K562 (cell line): Measurements from ENCODE around the gene EFCAB8. TPM values are rescaled to one million over a fixed set of nuclear protein-coding genes. Genes with fewer than 3 reads are reported as not detected.

ENCODE experiments used
- ATAC-seq: fragments of 200-7000 bp; cut with Tn5 transposase; 3 replicates; pipeline ENCODE4 v1.9.1; 2020; ENCODE audit warnings: moderate library complexity
- BruUV-seq: library from RNA; stranded (reverse); fragments of 400-500 nt; replicated peaks from 2 replicates; lab custom pipeline; 2021; lab: Mats Ljungman, UMichigan
- CTCF ChIA-PET: fragments of 300-600 bp; formaldehyde crosslinking; extraction: SDS; loops from one replicate; lab custom pipeline; 2021; ENCODE audit warnings: low intra/inter-chr PET ratio; lab: Yijun Ruan, JAX
- POLR2A ChIA-PET: fragments of 300-600, 350-650 bp; sonication (Branson Sonifier 250); formaldehyde crosslinking; extraction: SDS; loops from one replicate; lab custom pipeline; 2021; ENCODE audit warnings: antibody characterized with exemption, inconsistent platforms; lab: Yijun Ruan, JAX
- DNase-seq, 4 experiments: peaks; one replicate each; pipeline versions ENCODE4 v3.0.0 to v3.0.0-alpha.2; 2011 to 2018; ENCODE audit warnings: low spot score in 3 of 4, mixed read lengths in 3 of 4; ENCODE audit errors: extremely low read depth in 1 of 4
- FAIRE-seq: peaks from 2 replicates; lab custom pipeline; 2011; peaks lifted over from hg19 to GRCh38; lab: Jason Lieb, UNC
- H2AFZ ChIP-seq: 2 replicates; pipeline ENCODE4 v1.6.0; 2011; ENCODE audit warnings: low read depth, low read length, control low read depth, inconsistent platforms
- H3K27ac ChIP-seq: fragments of 200-600 bp; 3 replicates; pipeline ENCODE4 v1.8.0; 2011; ENCODE audit warnings: low read depth, mild to moderate bottlenecking, control low read depth, inconsistent platforms, low read length, moderate library complexity, mixed read lengths; ENCODE audit errors: extremely low read depth
- H3K27me3 ChIP-seq, 2 experiments: fragments of 300-600 bp in 1 of 2; 2 replicates in 1 of 2; 3 replicates in 1 of 2; pipeline versions ENCODE4 v1.6.0 to v1.8.0; 2011; ENCODE audit warnings: inconsistent platforms in 2 of 2, low read length in 2 of 2, mild to moderate bottlenecking in 1 of 2, mixed read lengths in 1 of 2, moderate library complexity in 1 of 2; ENCODE audit not compliant: control insufficient read depth in 2 of 2, insufficient read depth in 2 of 2
- H3K36me3 ChIP-seq: fragments of 300-600 bp; 3 replicates; pipeline ENCODE4 v1.8.0; 2011; ENCODE audit warnings: mild to moderate bottlenecking, low read length, inconsistent platforms; ENCODE audit not compliant: control insufficient read depth, insufficient read depth
- H3K4me1 ChIP-seq, 2 experiments: fragments of 200-600 bp in 1 of 2; replicated peaks in 1 of 2; 2 replicates in 1 of 2; 3 replicates in 1 of 2; pipeline versions ENCODE4 v1.5.1 to v1.8.0; 2011; ENCODE audit warnings: inconsistent platforms in 2 of 2, low read length in 2 of 2, mild to moderate bottlenecking in 1 of 2, mixed read lengths in 1 of 2, moderate library complexity in 1 of 2; ENCODE audit not compliant: control insufficient read depth in 2 of 2, insufficient read depth in 2 of 2
- H3K4me2 ChIP-seq: 2 replicates; pipeline ENCODE4 v1.6.1; 2011; ENCODE audit warnings: low read length, control low read depth, inconsistent platforms, mixed read lengths; ENCODE audit not compliant: insufficient read depth
- H3K4me3 ChIP-seq: fragments of 200-600 bp; sonication (generic), shearing (Covaris generic); 2 replicates; pipeline ENCODE4 v1.5.1; 2016; ENCODE audit warnings: control low read depth, inconsistent platforms
- H3K79me2 ChIP-seq: fragments of 200-600 bp; 3 replicates; pipeline ENCODE4 v1.8.0; 2011; ENCODE audit warnings: low read length, inconsistent platforms; ENCODE audit not compliant: control insufficient read depth, insufficient read depth
- H3K9ac ChIP-seq, 2 experiments: 2 replicates each; pipeline versions ENCODE4 v1.6.0 to v1.6.1; 2011; ENCODE audit warnings: low read depth in 2 of 2, low read length in 2 of 2, control low read depth in 1 of 2, inconsistent platforms in 1 of 2, mild to moderate bottlenecking in 1 of 2, mixed read lengths in 1 of 2; ENCODE audit not compliant: insufficient read depth in 1 of 2
- H3K9me1 ChIP-seq: one replicate; pipeline ENCODE4 v1.6.0; 2011; ENCODE audit warnings: inconsistent platforms, mild to moderate bottlenecking, low read length, moderate library complexity; ENCODE audit not compliant: control insufficient read depth, insufficient read depth
- H3K9me3 ChIP-seq: replicated peaks from 2 replicates; pipeline ENCODE4 v1.5.1; 2011; ENCODE audit warnings: low read depth, low read length, inconsistent platforms; ENCODE audit not compliant: control insufficient read depth, insufficient read depth
- H4K20me1 ChIP-seq: replicated peaks from 2 replicates; pipeline ENCODE4 v1.6.1; 2011; ENCODE audit warnings: low read length, inconsistent platforms, mixed read lengths; ENCODE audit not compliant: control insufficient read depth, insufficient read depth
- ARNT ChIP-seq, 2 experiments: fragments of 450-650 bp; IDR thresholded peaks; 2 replicates each; pipeline ENCODE4 v1.6.1; 2016; ENCODE audit warnings: mild to moderate bottlenecking in 1 of 2
- CTCF ChIP-seq, 3 experiments: IDR thresholded peaks in 2 of 3; conservative IDR thresholded peaks in 1 of 3; 2 replicates each; pipeline ENCODE4 v1.5.1; 2011 to 2012; ENCODE audit warnings: low read length in 3 of 3, mild to moderate bottlenecking in 3 of 3, control low read depth in 2 of 3, improper control_type of control experiment in 1 of 3, inconsistent platforms in 1 of 3, low read depth in 1 of 3, mixed read lengths in 1 of 3, moderate library complexity in 1 of 3; ENCODE audit not compliant: insufficient read depth in 2 of 3
- CTCFL ChIP-seq: IDR thresholded peaks from 2 replicates; pipeline ENCODE4 v1.6.1; 2011; ENCODE audit warnings: borderline replicate concordance, low read depth, mild to moderate bottlenecking, moderate library complexity, low read length; ENCODE audit not compliant: insufficient read depth, poor library complexity, severe bottlenecking
- HMG20B ChIP-seq: fragments of 250-450 bp; sonication (Bioruptor Pico); IDR thresholded peaks from 2 replicates; pipeline ENCODE4 v1.5.0; 2021; ENCODE audit warnings: mild to moderate bottlenecking
- NFATC3 ChIP-seq: fragments of 450-650 bp; IDR thresholded peaks from 2 replicates; pipeline ENCODE4 v1.6.1; 2017; ENCODE audit warnings: mild to moderate bottlenecking
- RAD21 ChIP-seq, 2 experiments: fragments of 250-450 bp in 1 of 2; fragments of 450-650 bp in 1 of 2; sonication (Bioruptor Pico) in 1 of 2; formaldehyde crosslinking in 1 of 2; IDR thresholded peaks in 1 of 2; conservative IDR thresholded peaks in 1 of 2; 2 replicates each; pipeline versions ENCODE4 v1.4.0 to v1.8.0; 2020 to 2022; ENCODE audit warnings: mild to moderate bottlenecking in 2 of 2, moderate library complexity in 1 of 2
- SMC3 ChIP-seq: conservative IDR thresholded peaks from 2 replicates; pipeline ENCODE4 v1.6.1; 2011; ENCODE audit warnings: low read depth, low read length, improper control_type of control experiment; ENCODE audit not compliant: insufficient read depth
- STAG1 ChIP-seq: sonication (generic); formaldehyde crosslinking; IDR thresholded peaks from 2 replicates; pipeline ENCODE4 v1.5.0; 2020; ENCODE audit warnings: missing genetic modification reagents, borderline replicate concordance
- TRIM24 ChIP-seq, 2 experiments: fragments of 450-650 bp; IDR thresholded peaks; 2 replicates each; pipeline ENCODE4 v1.6.1; 2016
- ZNF124 ChIP-seq: sonication (generic); formaldehyde crosslinking; IDR thresholded peaks from 2 replicates; pipeline ENCODE4 v1.8.1; 2022; ENCODE audit warnings: missing genetic modification reagents
- WGBS: fragments of 100-300 bp; shearing (Covaris generic); methylation state at CpG from one replicate; pipeline ENCODE4 v1.1.6; 2016; ENCODE audit warnings: low coverage, mixed read lengths; ENCODE audit not compliant: insufficient coverage; ENCODE audit errors: missing lambda C conversion rate; 5-methylcytosine and 5-hydroxymethylcytosine counted together
- in situ Hi-C: fragments of 300-500 bp; cut with MboI; formaldehyde crosslinking; loops from 4 replicates; pipeline ENCODE4 v1.15.0; 2018; ENCODE audit warnings: inconsistent platforms, mixed read lengths
- intact Hi-C: fragments of 100-400 bp; cut with micrococcal nuclease; formaldehyde crosslinking; loops from 2 replicates; pipeline ENCODE4 v1.14.2; 2022
- polyA plus RNA-seq, 8 experiments: library from polyadenylated mRNA; depleted of rRNA in 4 of 8; stranded (reverse) in 5 of 8; unstranded in 3 of 8; fragments of >200 nt; fragmentation: Nextera tagmentation in 2 of 8; fragmentation: Illumina TruSeq in 1 of 8; extraction: Ambion mirVana in 2 of 8; extraction: Trizol in 1 of 8; gene quantifications; 2 replicates each; pipeline versions ENCODE4 v1.2.1 to v1.2.3, GENCODE V29; 2011 to 2014; ENCODE audit warnings: inconsistent platforms in 1 of 8, missing spikeins in 1 of 8
- total RNA-seq, 7 experiments: library from RNA; depleted of rRNA in 6 of 7; stranded (reverse); fragments of >200 nt in 6 of 7; fragmentation: Illumina TruSeq in 2 of 7; extraction: Trizol in 2 of 7; gene quantifications; 2 replicates each; pipeline versions ENCODE4 v1.2.1 to v1.2.3, GENCODE V29; 2011 to 2021; ENCODE audit warnings: low replicate concordance in 1 of 7

Gene EFCAB8
- total and polyA plus RNA-seq, 9 of the 15 experiments (the other 6 are each of a cell fraction or from before 2014, with no cell fraction given) = 0.03 to 0.18 (median 0.11) TPM; not detected in 6

- no peak overlapping the region for H3K27ac ChIP-seq
- in situ Hi-C loops (no loop called here), intact Hi-C loops (loop anchor here (1.0 kb wide), 2 partner anchors 104 to 220 kb away; no protein-coding TSS in a partner anchor)
- peaks cover 28 to 62% of the 10 kb centered on the region in 2 experiments for H3K27me3 ChIP-seq
- no peaks in the 10 kb centered on the region for H3K36me3 ChIP-seq
- H3K79me2 ChIP-seq = no peaks in the 10 kb centered on the region
- no peak overlapping the region for H3K4me3 ChIP-seq
- FAIRE-seq (no peak), ATAC-seq (peak; percentile 93), DNase-seq (peak; percentile 56 to 66 (median 62))
- no peaks in the 10 kb centered on the region for H3K9me3 ChIP-seq
- 7% methylated on average over 8 of the region's 8 CpGs for WGBS
- no peak overlapping the region for H3K4me2 ChIP-seq
- H3K4me1 ChIP-seq = peaks cover 0 to 7% of the 10 kb centered on the region in 2 experiments; a peak in 2 of 5 replicates
- peaks cover 8% of the 10 kb centered on the region for H4K20me1 ChIP-seq
- POLR2A ChIA-PET = interaction anchor here (0.6 to 1.6 kb wide), 2 partner anchors 9 to 98 kb away, joined by 3 to 5 read pairs; no protein-coding TSS in a partner anchor
- BruUV-seq = no TSS peak
- H3K9ac ChIP-seq = no peak overlapping the region
- CTCF ChIA-PET = interaction anchor here (0.6 to 0.8 kb wide), 2 partner anchors 28 to 373 kb away, joined by 3 to 6 read pairs; no protein-coding TSS in a partner anchor
- no peak overlapping the region for H2AFZ ChIP-seq
- H3K9me1 ChIP-seq = no peaks in the 10 kb centered on the region
- TF ChIP-seq CTCF (IDR thresholded peaks at IDR 0.05 in 2 of 3, conservative IDR thresholded peaks at IDR 0.05 in 1 of 3; ENCODE audit: insufficient read depth in 2 of 3, low read depth in 1 of 3, low read length in 3 of 3) = peak; percentile 79 to 89 (median 82)
- peak; percentile 49; the same call in 1 of the 2 replicates for TF ChIP-seq STAG1 (CRISPR knock-in tag)
- TF ChIP-seq SMC3 = peak; percentile 63
- TF ChIP-seq RAD21 (CRISPR knock-in tag; conservative IDR thresholded peaks at IDR 0.05 in 1 of 2, IDR thresholded peaks at IDR 0.05 in 1 of 2) = peak; percentile 5 to 76; a peak in 2 of 4 replicates
- TF ChIP-seq NFATC3 = no peak
- TF ChIP-seq ZNF124 = no peak
- TF ChIP-seq CTCFL = peak; percentile 15
- no peak for TF ChIP-seq ARNT (IDR thresholded peaks at IDR 0.05)
- TF ChIP-seq HMG20B (CRISPR knock-in tag) = no peak
- no peak for TF ChIP-seq TRIM24 (IDR thresholded peaks at IDR 0.05)
Measured at GRCh38 chr20:32894026-32894483, 35.3 kb downstream of the EFCAB8 start.
